ENCODE results near the gene CNOT6.

CNOT6 gene

DNA sequence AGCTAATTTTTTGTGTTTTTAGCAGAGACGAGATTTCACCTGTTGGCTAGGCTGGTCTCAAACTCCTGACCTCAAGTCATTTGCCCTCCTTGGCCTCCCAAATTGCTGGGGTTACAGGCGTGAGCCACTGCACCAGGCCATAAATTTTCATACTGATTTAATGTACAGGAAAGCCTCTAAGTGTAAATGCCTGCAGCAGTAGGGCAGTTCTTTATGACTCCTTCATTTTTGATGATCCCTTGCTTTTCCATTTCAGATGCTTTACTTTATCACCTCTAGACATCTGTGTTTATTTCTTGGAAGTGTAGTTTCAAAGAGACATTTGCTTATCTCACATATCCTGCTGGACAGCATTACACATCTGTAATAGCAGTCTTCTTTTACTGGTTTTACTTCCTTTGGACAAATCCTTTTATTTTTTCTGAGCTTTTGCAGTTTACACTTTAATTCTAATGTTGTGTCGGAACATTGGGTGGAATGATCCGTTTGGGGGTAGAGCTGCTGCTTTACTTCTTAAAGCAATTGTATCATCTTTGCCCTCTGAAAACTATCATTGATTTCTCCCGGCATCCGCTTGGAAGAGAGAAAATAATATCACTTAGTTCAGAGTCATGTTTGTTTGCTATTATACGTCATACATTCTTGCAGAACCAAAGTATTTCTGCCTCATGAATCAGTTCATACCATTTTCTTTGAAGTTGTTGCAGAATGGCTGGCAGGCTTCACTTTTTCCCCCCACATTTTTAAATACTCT, 61.2 kb downstream of the CNOT6 start:
- H3K27ac Mint-ChIP-seq: no peak overlapping the region
- peaks cover 9% of the 10 kb centered on the region for H3K4me1 Mint-ChIP-seq
- ATAC-seq: no peak

DNA sequence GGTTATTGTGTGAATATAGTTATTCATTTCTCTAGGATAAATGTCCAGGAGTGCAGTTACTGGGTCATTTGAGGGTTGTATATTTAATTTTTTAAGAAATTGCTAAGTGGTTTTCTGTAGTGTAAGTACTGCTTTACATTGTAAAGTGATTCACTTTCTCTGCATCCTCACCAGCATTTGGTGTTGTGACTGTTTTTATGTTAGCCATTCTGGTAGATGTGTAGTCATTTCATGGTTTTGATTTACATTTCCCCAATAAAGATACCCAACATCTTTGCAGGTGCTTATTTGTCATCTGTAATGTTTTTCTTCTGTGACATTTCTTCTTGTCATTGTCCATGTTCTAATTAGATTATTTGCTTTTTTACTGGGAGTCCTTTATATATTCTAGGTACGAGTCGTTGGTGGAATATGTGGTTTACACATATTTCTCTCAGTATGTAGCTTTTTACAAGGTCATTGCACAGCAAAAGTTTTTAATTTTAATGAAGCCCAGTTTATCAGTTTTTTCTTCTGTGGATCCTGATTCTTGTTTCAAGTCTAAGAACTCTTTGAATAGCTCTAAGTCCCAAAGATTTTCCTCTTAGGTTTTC, 63.1 kb downstream of the CNOT6 start:
- H3K4me3 Mint-ChIP-seq: no peak overlapping the region
- H3K36me3 Mint-ChIP-seq (ENCODE audit: low read depth): peaks cover 57% of the 10 kb centered on the region
- no peaks in the 10 kb centered on the region for H3K9me3 Mint-ChIP-seq
- ATAC-seq: peak; percentile 28
- DNase-seq: no peak
- peaks cover 20% of the 10 kb centered on the region for H3K4me1 Mint-ChIP-seq
- no peak overlapping the region for H3K27ac Mint-ChIP-seq
- H3K27me3 Mint-ChIP-seq: no peaks in the 10 kb centered on the region

More for the DNA sequence above, 61.2 kb downstream of the CNOT6 start:
- Mint-ChIP-seq H3K9me3 (no peaks in the 10 kb centered on the region), H3K27me3 (no peaks in the 10 kb centered on the region), H3K36me3 (ENCODE audit: low read depth) (peaks cover 56% of the 10 kb centered on the region), H3K4me3 (no peak overlapping the region)
- no peak for DNase-seq

DNA sequence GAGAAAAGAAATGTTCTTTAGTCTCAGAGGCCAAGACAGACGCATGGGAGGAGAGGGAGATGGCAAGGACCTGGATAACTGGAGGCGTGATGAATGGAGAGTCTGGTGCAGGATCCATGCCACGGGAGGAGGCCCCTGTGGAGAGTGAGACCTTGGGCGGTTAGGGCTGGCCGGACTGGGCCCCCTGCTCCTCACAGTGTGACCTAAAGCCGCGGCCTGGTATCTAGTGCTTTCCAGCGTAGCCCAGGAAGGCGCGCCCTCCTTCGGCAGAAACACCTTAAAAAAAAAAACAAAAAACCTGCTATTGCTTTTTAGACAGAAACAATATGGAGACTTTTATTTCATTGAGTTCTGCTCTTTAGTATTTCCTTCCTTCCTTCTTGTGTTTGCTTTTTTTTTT, 64.1 kb downstream of the CNOT6 start:
- Mint-ChIP-seq H3K4me1 (peaks cover 27% of the 10 kb centered on the region), H3K9me3 (no peaks in the 10 kb centered on the region), H3K27ac (no peak overlapping the region), H3K36me3 (ENCODE audit: low read depth) (peaks cover 49% of the 10 kb centered on the region), H3K4me3 (no peak overlapping the region), H3K27me3 (no peaks in the 10 kb centered on the region)
- no peak for ATAC-seq
- no peak for DNase-seq

GRCh38 chr5:180563994-180564393, 69.8 kb downstream of the CNOT6 start:
- H3K27ac Mint-ChIP-seq: no peak overlapping the region
- no peaks in the 10 kb centered on the region for H3K9me3 Mint-ChIP-seq
- H3K36me3 Mint-ChIP-seq (ENCODE audit: low read depth): peaks cover 66% of the 10 kb centered on the region
- ATAC-seq: no peak
- no peak overlapping the region for H3K4me3 Mint-ChIP-seq
- no peak for DNase-seq
- H3K27me3 Mint-ChIP-seq: no peaks in the 10 kb centered on the region
- H3K4me1 Mint-ChIP-seq: peaks cover 32% of the 10 kb centered on the region

GRCh38 chr5:180568914-180569313, 74.7 kb downstream of the CNOT6 start:
- Mint-ChIP-seq H3K9me3 (no peaks in the 10 kb centered on the region), H3K4me1 (peaks cover 11% of the 10 kb centered on the region), H3K4me3 (peak overlapping the region; percentile 13), H3K27me3 (no peaks in the 10 kb centered on the region), H3K27ac (no peak overlapping the region), H3K36me3 (ENCODE audit: low read depth) (peaks cover 71% of the 10 kb centered on the region)
- ATAC-seq: peak; percentile 43
- no peak for DNase-seq

GRCh38 chr5:180575571-180575970, 81.4 kb downstream of the CNOT6 start:
- no peak for ATAC-seq
- Mint-ChIP-seq H3K27ac (peak overlapping the region; percentile 5), H3K4me3 (no peak overlapping the region), H3K27me3 (no peaks in the 10 kb centered on the region), H3K9me3 (no peaks in the 10 kb centered on the region), H3K4me1 (peaks cover 11% of the 10 kb centered on the region), H3K36me3 (ENCODE audit: low read depth) (peaks cover 52% of the 10 kb centered on the region)
- DNase-seq: no peak

GRCh38 chr5:180580681-180581080, 86.5 kb downstream of the CNOT6 start:
- Mint-ChIP-seq H3K4me3 (no peak overlapping the region), H3K27ac (no peak overlapping the region), H3K4me1 (peaks cover 6% of the 10 kb centered on the region), H3K36me3 (ENCODE audit: low read depth) (peaks cover 24% of the 10 kb centered on the region), H3K27me3 (no peaks in the 10 kb centered on the region), H3K9me3 (no peaks in the 10 kb centered on the region)
- no peak for DNase-seq
- no peak for ATAC-seq

DNA sequence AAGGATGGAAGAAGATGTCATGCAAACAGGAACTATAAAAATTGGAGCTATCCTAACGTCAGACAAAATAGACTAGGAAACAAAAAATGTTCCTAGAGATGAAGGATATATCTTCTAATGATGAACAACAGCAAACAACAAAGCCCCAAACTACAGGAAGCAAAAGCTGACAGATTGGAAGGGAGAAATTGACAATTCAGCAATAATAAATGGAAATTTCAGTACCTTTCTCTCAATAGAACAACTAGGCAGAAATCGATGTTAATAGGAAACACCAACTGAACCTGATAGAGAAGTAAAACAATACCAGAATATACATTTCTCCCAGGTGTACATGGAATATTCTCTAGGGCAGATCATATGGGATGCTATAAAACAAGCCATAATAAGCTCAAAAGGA, 89.6 kb downstream of the CNOT6 start:
- DNase-seq: no peak
- Mint-ChIP-seq H3K36me3 (ENCODE audit: low read depth) (no peaks in the 10 kb centered on the region), H3K27ac (no peak overlapping the region), H3K27me3 (peaks cover 13% of the 10 kb centered on the region), H3K9me3 (no peaks in the 10 kb centered on the region), H3K4me3 (no peak overlapping the region), H3K4me1 (no peaks in the 10 kb centered on the region)
- no peak for ATAC-seq

DNA sequence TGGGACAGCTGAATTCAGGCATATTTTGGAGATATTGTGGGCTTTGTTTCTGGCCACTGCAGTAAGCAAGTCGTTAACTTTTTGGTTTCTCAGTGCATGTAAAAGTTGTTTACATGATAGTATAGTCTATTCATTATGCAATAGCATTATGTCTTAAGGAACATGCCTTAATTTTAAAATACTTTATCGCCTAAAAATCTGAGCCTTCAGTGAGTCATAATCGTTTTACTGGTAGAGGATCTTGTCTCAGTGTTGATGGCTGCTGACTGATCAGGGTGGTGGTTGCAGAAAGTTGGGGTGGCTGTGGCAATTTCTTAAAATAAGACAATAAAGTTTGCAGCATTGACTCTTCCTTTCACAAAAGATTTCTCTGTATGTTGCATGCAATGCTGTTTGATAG, 92.0 kb downstream of the CNOT6 start:
- ATAC-seq (no peak), DNase-seq (no peak)
- Mint-ChIP-seq H3K9me3 (no peaks in the 10 kb centered on the region), H3K27me3 (peaks cover 25% of the 10 kb centered on the region), H3K36me3 (ENCODE audit: low read depth) (no peaks in the 10 kb centered on the region), H3K27ac (no peak overlapping the region), H3K4me3 (no peak overlapping the region), H3K4me1 (peaks cover 2% of the 10 kb centered on the region)

DNA sequence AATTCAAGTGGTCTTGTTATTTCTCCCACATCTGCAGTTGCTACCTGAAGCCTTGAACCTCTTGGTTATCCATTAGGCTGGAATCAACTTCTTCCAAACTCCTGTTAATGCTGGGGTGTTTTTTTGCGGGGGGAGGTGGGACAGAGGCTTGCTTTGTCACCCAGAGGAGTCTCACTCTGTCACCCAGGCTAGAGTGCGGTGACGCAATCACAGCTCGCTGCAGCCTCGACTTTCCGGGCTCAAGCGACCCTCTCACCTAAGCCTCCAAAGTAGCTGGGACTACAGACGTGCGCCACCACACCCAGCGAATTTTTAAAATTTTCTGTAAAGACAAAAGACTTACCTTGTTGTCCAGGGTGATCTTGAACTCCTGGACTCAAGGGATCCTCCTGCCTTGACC, 92.7 kb downstream of the CNOT6 start:
- no peaks in the 10 kb centered on the region for H3K9me3 Mint-ChIP-seq
- no peak for DNase-seq

GRCh38 chr5:180589771-180590542, 95.8 kb downstream of the CNOT6 start:
- no peaks in the 10 kb centered on the region for H3K36me3 Mint-ChIP-seq (ENCODE audit: low read depth)
- H3K27ac Mint-ChIP-seq: no peak overlapping the region
- H3K4me3 Mint-ChIP-seq: no peak overlapping the region
- no peaks in the 10 kb centered on the region for H3K9me3 Mint-ChIP-seq
- no peak for DNase-seq
- peak; percentile 7 for ATAC-seq
- peaks cover 46% of the 10 kb centered on the region for H3K27me3 Mint-ChIP-seq
- peaks cover 7% of the 10 kb centered on the region for H3K4me1 Mint-ChIP-seq

More for the DNA sequence above, 92.7 kb downstream of the CNOT6 start:
- Mint-ChIP-seq H3K36me3 (ENCODE audit: low read depth) (no peaks in the 10 kb centered on the region), H3K27ac (no peak overlapping the region), H3K4me1 (peaks cover 2% of the 10 kb centered on the region), H3K4me3 (no peak overlapping the region), H3K27me3 (peaks cover 25% of the 10 kb centered on the region)
- ATAC-seq: no peak

DNA sequence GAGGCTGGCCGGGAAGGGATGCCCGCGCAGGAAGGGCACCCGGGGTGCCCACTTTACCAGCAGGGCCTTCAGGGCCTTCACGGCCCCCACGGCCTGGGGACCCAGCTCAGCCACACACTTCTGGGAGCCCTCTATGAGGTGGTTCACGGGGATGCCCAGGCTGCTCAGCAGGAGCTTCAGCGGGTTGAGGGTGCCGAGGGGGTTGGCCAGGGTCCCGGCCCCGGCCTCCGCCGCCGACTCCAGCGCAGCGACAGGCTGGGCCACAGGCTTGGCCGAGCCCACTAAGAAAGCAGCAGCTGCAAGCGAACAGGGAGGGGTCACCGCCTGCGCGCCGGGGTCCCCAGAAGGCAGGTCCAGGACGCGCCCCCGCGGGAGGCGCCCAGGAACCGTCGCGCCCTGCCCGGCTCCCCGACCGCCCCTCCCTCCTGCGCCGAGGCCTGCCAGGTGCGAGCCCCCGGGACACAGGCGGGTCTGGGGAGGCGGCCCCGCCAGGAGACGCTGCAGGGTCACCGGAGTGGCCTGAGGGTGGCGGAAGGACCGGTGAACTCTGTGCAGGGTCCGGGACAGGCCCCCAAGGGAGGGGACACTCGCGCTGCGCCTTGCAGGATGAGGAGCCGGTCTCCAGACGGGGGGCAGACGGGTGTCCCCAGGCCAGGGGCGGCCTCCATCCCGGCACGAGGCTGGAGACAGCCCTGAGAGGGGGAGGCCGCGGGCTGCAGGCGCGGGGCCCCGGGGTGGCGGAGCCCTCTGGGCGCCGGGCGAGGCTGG, 96.5 kb downstream of the CNOT6 start:
- Mint-ChIP-seq H3K4me3 (no peak overlapping the region), H3K27ac (no peak overlapping the region), H3K36me3 (ENCODE audit: low read depth) (no peaks in the 10 kb centered on the region), H3K4me1 (peaks cover 7% of the 10 kb centered on the region), H3K27me3 (peaks cover 46% of the 10 kb centered on the region), H3K9me3 (no peaks in the 10 kb centered on the region)
- DNase-seq (no peak), ATAC-seq (peak; percentile 8)

DNA sequence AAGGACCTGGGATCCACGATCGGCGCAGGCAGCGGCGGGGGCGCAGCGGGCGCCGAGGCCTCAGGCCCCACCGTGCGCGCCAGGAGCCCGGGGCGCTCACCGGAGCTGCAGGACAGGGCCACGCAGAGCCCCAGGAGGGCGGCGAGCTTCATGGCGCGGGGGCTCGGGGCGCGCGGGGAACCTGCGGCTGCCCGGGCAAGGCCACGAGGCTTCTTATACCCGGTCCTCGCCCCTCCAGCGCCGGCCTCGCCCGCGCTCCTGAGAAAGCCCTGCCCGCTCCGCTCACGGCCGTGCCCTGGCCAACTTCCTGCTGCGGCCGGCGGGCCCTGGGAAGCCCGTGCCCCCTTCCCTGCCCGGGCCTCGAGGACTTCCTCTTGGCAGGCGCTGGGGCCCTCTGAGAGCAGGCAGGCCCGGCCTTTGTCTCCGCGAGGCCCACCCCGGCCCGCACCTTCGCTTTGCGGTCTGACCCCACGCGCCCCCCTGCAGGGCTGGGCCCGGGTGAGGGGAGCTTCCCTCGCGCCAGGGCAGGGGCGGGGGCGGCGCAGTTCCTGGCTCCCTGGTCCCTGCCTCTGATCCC, 97.2 kb downstream of the CNOT6 start, which contains the start of gene SCGB3A1:
Gene SCGB3A1, minus strand, starts transcription at position 189 of the 577 bp plus-strand sequence. Its CDS starts 37 bp downstream, at position 152.
- no peak within 1 kb of the TSS for H3K27ac Mint-ChIP-seq
- H3K4me3 Mint-ChIP-seq: no peak within 1 kb of the TSS
- no peaks in the 10 kb centered on the region for H3K9me3 Mint-ChIP-seq

GRCh38 chr5:180592176-180592575, 98.0 kb downstream of the CNOT6 start:
- ATAC-seq: no peak
- H3K9me3 Mint-ChIP-seq: no peaks in the 10 kb centered on the region
- H3K4me1 Mint-ChIP-seq: peaks cover 7% of the 10 kb centered on the region
- H3K36me3 Mint-ChIP-seq (ENCODE audit: low read depth): no peaks in the 10 kb centered on the region
- DNase-seq: no peak
- H3K27me3 Mint-ChIP-seq: peaks cover 40% of the 10 kb centered on the region
- no peak overlapping the region for H3K4me3 Mint-ChIP-seq
- no peak overlapping the region for H3K27ac Mint-ChIP-seq

More for the DNA sequence above, 97.2 kb downstream of the CNOT6 start, which contains the start of gene SCGB3A1:
- Mint-ChIP-seq H3K4me1 (peaks cover 7% of the 10 kb centered on the region), H3K36me3 (ENCODE audit: low read depth) (no peaks in the 10 kb centered on the region), H3K27me3 (peaks cover 45% of the 10 kb centered on the region)
- DNase-seq: no peak
- no peak for ATAC-seq
